ENCODE data around the gene TNFRSF25.
"Not testable (repeated sequence)": the region's sequence is repeated elsewhere in the genome, so short reads cannot be mapped to it uniquely, and the experiment has no call there.

TNFRSF25 gene

GRCh38 chr1:6468729-6469461 is 2.9 kb upstream of the TNFRSF25 start:
- DNase-seq (ENCODE audit: low read depth): no peak

- no peak for DNase-seq (ENCODE audit: low read depth)
Observed at GRCh38 chr1:6467744-6468688, 2.0 kb upstream of the TNFRSF25 start.

DNA sequence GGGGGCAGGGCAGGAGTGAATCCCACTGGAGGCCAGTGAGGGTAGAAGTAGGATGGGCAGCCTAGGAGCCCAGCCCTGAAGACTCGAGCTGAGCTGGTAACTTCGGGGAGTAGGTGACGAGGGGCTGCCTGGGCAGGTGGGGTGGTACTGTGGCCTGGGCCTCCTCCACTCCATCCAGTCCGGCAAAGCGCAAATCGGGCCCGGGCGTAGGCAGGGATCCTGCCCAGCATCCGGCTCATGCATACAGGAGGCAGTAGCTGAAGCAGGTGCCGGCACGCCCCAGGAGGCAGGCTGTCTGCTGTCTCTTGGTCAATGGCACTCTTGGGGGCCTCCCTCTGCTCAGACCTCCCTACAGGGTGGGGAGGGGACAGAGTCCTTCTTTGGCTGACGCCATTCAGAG is 1.3 kb upstream of the TNFRSF25 start:
- DNase-seq (ENCODE audit: low read depth): no peak

DNA sequence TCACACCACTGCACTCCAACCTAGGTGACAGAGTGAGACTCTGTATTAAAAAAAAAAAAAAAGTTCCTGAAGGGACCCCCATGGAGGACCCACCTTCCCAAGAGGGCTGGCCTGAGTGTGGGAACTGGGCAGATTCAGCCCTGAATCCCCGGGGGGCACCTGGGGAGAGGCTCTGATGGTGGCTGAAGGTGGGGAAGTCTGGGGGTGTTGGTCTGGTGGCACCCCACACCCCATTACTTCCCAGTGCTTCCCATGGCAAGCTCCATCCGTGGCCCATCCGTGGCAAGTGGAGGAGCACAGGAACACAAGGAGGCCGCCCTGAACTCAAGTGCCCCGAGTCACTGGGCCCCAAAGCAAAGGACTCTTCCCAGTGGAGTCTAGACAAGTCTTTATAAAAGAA is 778 bp upstream of the TNFRSF25 start:
- no peak for DNase-seq (ENCODE audit: low read depth)

DNA sequence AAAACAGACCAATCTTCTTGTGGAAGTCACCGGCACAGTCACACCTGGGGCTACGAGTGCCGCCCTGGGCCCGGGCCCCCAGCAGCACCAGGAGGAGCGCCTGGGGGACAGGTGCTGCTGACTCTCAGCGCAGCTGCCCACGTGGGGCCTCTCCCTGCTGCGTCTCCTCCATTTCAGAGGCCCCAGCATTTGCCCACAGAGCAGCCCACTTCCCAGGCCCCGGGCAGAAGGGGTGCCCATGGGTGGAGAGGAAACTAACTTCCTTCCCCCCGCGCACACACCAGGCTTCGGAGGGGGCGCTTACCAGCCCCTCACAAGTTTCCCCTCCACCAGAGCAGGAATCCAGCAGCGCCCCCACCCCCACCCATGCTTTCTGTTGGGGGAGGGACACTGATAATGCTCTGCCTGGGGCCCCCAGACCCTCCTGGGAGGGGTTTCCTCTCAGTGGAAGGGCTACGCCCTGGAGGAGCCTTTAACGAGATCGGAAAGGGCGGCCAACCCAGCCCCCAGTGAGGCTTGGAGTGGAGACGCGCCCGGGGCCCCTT is 440 bp downstream of the TNFRSF25 start:
- DNase-seq (ENCODE audit: low read depth): no peak

GRCh38 chr1:6464915-6465314 is 1.1 kb downstream of the TNFRSF25 start:
- no peak for DNase-seq (ENCODE audit: low read depth)

DNA sequence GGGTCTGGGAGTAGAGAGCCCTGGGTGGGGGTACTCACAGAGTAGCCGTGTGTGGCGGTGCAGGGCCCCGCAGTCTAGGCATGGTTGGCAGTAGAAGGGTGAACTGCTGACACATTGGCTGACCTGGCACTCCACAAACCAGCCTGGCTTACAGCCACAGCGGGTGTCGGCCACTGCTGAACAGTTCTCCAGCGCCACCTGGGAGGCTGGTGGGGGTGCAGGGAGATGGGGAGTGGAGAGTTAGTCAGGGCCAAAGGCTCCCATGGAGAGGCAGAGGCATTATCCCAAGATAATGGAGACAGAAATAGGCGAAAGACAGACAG is 1.5 kb downstream of the TNFRSF25 start:
- DNase-seq (ENCODE audit: low read depth): no peak

DNA sequence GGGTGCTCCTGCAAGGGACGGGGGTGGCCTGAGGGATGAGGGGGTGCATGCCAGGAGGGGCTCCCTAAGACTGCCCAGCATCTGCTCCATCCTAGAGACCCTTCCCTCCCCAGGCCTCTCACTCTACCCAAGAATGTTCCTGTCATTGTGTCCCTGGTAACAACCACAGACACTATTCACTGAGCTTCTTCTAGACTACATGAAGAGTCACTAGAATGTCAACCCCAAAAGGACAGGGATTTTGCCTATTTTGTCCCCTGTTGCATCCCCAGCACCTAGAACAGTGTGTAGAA is 2.9 kb downstream of the TNFRSF25 start:
- DNase-seq (ENCODE audit: low read depth): no peak

- DNase-seq (ENCODE audit: low read depth): no peak
Observed at GRCh38 chr1:6462412-6463119, 3.4 kb downstream of the TNFRSF25 start.

DNA sequence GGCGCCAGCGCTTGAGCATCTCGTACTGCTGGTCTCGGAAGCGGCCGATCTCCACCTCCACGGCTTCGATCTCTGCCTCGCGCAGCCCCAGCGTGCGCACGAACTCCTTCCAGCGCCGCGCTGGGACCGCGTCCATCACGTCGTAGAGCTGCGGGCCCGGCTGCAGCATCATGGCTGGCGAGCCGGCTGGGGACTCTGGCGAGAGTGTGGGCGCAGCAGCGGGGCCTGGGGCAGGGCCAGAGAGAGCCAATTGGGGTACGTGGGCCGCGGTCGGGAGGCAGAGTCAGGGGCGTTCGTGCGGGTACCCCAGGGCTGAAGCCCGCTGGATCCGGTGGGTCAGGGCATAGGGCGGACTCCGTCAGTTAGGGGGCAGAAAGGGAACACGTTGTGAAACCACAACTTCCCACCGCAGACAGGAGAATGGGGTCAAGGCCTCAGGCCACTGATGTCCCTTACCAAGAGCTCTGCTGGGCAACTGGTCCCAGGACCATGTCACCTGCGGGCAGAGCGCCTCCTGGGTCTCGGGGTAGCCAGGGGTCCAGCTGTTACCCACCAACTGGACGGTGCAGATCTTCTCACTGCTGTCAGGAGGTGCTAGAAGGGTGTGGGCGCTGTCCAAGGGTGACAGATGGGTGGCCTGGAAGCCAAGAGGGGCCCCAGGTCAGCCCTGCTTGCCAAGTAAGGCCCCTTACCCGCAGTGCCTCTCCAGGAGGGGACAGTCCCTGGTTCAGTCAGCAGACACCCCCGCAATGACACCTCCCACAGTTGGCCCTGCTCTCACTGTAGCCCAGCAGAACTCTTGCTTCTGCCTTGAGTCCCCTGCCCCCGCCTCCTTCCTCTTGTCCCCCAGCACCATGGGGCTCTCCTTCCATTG is 4.2 kb downstream of the TNFRSF25 start:
- no peak for DNase-seq (ENCODE audit: low read depth)

GRCh38 chr1:6461051-6461530 is 4.9 kb downstream of the TNFRSF25 start:
- DNase-seq (ENCODE audit: low read depth): no peak

- DNase-seq (ENCODE audit: low read depth): no peak
Observed at GRCh38 chr1:6460301-6461050, 5.5 kb downstream of the TNFRSF25 start.

GRCh38 chr1:6459850-6460265 is 6.1 kb downstream of the TNFRSF25 start:
- DNase-seq (ENCODE audit: low read depth): no peak

- no peak for DNase-seq (ENCODE audit: low read depth)
Observed at GRCh38 chr1:6456800-6457466, 9.0 kb downstream of the TNFRSF25 start.

- not testable (repeated sequence) for DNase-seq (ENCODE audit: low read depth)
Observed at GRCh38 chr1:6455752-6456520, 10.0 kb downstream of the TNFRSF25 start.

DNA sequence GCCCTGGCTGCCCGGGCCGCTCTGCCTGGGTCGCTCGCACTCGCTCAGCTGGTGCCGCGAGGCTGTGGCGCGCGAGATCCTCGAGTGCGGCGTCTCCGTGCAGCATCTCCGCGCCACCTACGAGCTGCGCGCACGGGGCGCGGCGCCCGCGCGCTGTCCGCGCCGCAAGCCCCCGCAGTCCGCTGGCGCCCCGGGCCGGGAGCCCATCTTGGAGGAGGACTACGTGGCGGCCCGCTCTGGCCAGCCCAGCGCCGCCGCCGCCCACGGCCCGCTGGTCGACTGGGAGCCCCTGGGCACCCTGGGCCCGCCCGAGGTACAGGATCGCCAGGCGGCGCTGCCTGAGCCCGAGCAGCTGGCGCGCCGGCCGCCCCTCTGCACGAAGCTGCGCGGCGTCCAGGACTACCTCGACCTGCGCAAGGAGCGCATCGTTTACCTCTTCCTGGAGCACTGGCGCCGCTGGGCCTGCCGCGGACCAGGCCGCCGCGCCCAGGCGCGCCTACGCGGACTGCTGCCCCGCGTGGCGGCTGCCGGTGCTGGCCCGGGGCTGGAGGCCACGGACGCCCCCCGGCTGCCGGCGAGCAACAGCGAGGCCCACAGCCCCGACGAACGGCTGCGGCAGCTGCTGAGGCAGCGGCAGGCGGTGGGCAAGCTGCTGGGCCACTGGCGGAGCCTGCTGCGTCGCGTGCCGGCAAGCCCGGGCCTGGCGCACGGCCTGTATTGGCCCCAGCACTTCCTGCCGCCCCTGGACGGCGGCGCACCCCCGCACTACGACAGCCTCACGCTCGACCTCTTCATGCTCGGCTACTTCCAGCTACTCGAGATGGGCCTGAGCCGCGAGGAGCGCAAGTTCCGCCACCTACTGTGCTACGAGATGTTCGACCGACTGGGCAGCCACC is 10.9 kb downstream of the TNFRSF25 start:
- no peak for DNase-seq (ENCODE audit: low read depth)

GRCh38 chr1:6453895-6454855 is 11.8 kb downstream of the TNFRSF25 start:
- not testable (repeated sequence) for DNase-seq (ENCODE audit: low read depth)

Data from HS-27A (cell line).